Measurements from ENCODE around the gene SLAIN2.

DNA sequence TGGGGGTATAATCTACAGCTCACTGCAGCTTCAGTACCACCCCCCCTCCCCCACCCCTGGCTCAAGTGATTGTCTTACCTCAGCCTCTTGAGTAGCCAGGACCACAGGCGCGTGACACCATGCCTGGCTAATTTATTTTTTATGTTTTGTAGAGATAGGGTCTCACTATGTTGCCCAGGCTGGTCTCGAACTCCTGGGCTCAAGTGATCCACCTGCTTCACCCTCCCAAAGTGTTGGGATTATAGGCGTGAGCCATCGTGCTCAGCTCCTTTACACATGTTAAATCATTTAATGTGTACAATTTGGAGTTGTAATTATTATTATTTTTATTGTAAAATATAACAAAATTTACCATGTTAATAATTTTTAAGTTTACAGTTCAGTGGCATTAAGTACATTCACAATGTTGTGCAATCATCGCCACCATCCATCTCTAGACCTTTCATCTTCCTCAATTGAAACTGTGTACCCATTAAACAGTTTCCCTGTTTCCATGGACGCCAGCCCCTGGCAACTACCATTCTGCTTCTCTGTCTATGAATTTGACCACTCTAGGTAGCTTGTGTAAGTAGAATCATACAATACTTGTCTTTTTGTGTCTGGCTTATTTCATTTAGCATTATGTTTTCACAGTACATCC is 6.1 kb downstream of the SLAIN2 start:
- TF ChIP-seq, protein P1, sequence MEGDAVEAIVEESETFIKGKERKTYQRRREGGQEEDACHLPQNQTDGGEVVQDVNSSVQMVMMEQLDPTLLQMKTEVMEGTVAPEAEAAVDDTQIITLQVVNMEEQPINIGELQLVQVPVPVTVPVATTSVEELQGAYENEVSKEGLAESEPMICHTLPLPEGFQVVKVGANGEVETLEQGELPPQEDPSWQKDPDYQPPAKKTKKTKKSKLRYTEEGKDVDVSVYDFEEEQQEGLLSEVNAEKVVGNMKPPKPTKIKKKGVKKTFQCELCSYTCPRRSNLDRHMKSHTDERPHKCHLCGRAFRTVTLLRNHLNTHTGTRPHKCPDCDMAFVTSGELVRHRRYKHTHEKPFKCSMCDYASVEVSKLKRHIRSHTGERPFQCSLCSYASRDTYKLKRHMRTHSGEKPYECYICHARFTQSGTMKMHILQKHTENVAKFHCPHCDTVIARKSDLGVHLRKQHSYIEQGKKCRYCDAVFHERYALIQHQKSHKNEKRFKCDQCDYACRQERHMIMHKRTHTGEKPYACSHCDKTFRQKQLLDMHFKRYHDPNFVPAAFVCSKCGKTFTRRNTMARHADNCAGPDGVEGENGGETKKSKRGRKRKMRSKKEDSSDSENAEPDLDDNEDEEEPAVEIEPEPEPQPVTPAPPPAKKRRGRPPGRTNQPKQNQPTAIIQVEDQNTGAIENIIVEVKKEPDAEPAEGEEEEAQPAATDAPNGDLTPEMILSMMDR (IDR thresholded peaks at IDR 0.05), result no peak
- TF ChIP-seq POLR2A (IDR thresholded peaks at IDR 0.05), result no peak
- no peak for TF ChIP-seq EP300 (IDR thresholded peaks at IDR 0.05)
- TF ChIP-seq POLR2AphosphoS5 (IDR thresholded peaks at IDR 0.05), result no peak
